SK-N-SH (cell line): Measurements from ENCODE around the gene USP22. TPM values are rescaled to one million over a fixed set of nuclear protein-coding genes. Genes with fewer than 3 reads are reported as not detected.

Source experiments
- CTCF ChIA-PET: fragments of 300-600, 350-600 bp; formaldehyde crosslinking; extraction: SDS; loops from one replicate; lab custom pipeline; 2021; lab: Yijun Ruan, JAX
- POLR2A ChIA-PET: fragments of 350-600 bp; sonication (Branson Sonifier 250); formaldehyde crosslinking; extraction: SDS; loops from one replicate; lab custom pipeline; 2020; ENCODE audit warnings: antibody characterized with exemption, inconsistent platforms; lab: Yijun Ruan, JAX
- DNase-seq: peaks from one replicate; pipeline ENCODE4 v3.0.0; 2012
- H2AFZ ChIP-seq: fragments of 200-600 bp; sonication (generic); 2 replicates; pipeline ENCODE4 v1.8.1; 2016; ENCODE audit warnings: antibody characterized with exemption, mild to moderate bottlenecking, low read depth
- H3F3A ChIP-seq: fragments of 200-600 bp; sonication (generic); replicated peaks from 2 replicates; pipeline ENCODE3; 2016; ENCODE audit warnings: antibody characterized with exemption, mild to moderate bottlenecking; ENCODE audit not compliant: insufficient read depth
- H3K27ac ChIP-seq, 2 experiments: fragments of 200-500 bp in 1 of 2; fragments of 200-600 bp in 1 of 2; sonication (Bioruptor generic) in 1 of 2; sonication (generic), shearing (Covaris generic) in 1 of 2; 2 replicates each; pipeline versions ENCODE4 v1.5.1 to v1.6.1; 2014 to 2016; ENCODE audit warnings: low read depth in 2 of 2, inconsistent platforms in 1 of 2, low read length in 1 of 2, mild to moderate bottlenecking in 1 of 2, mixed read lengths in 1 of 2
- H3K27me3 ChIP-seq: fragments of 200-600 bp; sonication (generic), shearing (Covaris generic); 2 replicates; pipeline ENCODE4 v1.6.1; 2016; ENCODE audit warnings: mixed run types; ENCODE audit not compliant: insufficient read depth
- H3K36me3 ChIP-seq, 2 experiments: fragments of 200-500 bp in 1 of 2; fragments of 200-600 bp in 1 of 2; sonication (Bioruptor generic) in 1 of 2; sonication (generic) in 1 of 2; replicated peaks in 1 of 2; 2 replicates each; pipeline versions ENCODE3 to v1.5.1; 2014 to 2016; ENCODE audit warnings: low read length in 1 of 2, mild to moderate bottlenecking in 1 of 2; ENCODE audit not compliant: insufficient read depth in 2 of 2, control insufficient read depth in 1 of 2
- H3K4me1 ChIP-seq, 2 experiments: fragments of 200-500 bp in 1 of 2; fragments of 200-600 bp in 1 of 2; sonication (Bioruptor generic) in 1 of 2; sonication (generic), shearing (Covaris generic) in 1 of 2; 2 replicates each; pipeline versions ENCODE4 v1.5.1 to v1.6.1; 2014 to 2016; ENCODE audit warnings: low read depth in 1 of 2, low read length in 1 of 2, mixed run types in 1 of 2; ENCODE audit not compliant: insufficient read depth in 2 of 2, control insufficient read depth in 1 of 2
- H3K4me2 ChIP-seq: fragments of 200-600 bp; sonication (generic), shearing (Covaris generic); 2 replicates; pipeline ENCODE4 v1.6.1; 2017; ENCODE audit warnings: mixed run types
- H3K4me3 ChIP-seq, 2 experiments: fragments of 200-500 bp in 1 of 2; fragments of 200-600 bp in 1 of 2; sonication (Bioruptor generic) in 1 of 2; sonication (generic), shearing (Covaris generic) in 1 of 2; 2 replicates each; pipeline versions ENCODE4 v1.5.1 to v1.8.1; 2014 to 2016; ENCODE audit warnings: low read depth in 2 of 2, inconsistent platforms in 1 of 2, low read length in 1 of 2, mild to moderate bottlenecking in 1 of 2, mixed read lengths in 1 of 2, moderate library complexity in 1 of 2
- H3K79me2 ChIP-seq: fragments of 200-600 bp; sonication (generic); 2 replicates; pipeline ENCODE4 v1.8.1; 2017; ENCODE audit warnings: mild to moderate bottlenecking; ENCODE audit not compliant: insufficient read depth
- H3K9ac ChIP-seq: fragments of 200-600 bp; sonication (generic); 2 replicates; pipeline ENCODE4 v1.6.1; 2017; ENCODE audit warnings: mixed run types
- H3K9me2 ChIP-seq: fragments of 200-600 bp; sonication (generic); 2 replicates; pipeline ENCODE4 v1.6.1; 2017; ENCODE audit warnings: mixed run types
- H3K9me3 ChIP-seq: fragments of 200-600 bp; sonication (generic); 2 replicates; pipeline ENCODE4 v1.6.1; 2017; ENCODE audit warnings: mixed run types, mild to moderate bottlenecking, moderate library complexity
- H4K20me1 ChIP-seq: fragments of 200-600 bp; sonication (generic); 2 replicates; pipeline ENCODE4 v1.6.1; 2017; ENCODE audit warnings: mild to moderate bottlenecking, mixed run types; ENCODE audit not compliant: insufficient read depth
- CHD2 ChIP-seq: fragments of 150-350 bp; IDR thresholded peaks from 2 replicates; pipeline ENCODE4 v1.6.1; 2018; ENCODE audit warnings: low read length; ENCODE audit not compliant: partially characterized antibody
- ELF1 ChIP-seq: IDR thresholded peaks from 2 replicates; pipeline ENCODE4 v1.4.0; 2012
- FOSL2 ChIP-seq: IDR thresholded peaks from 2 replicates; pipeline ENCODE4 v1.4.0; 2012; ENCODE audit warnings: low read depth, mild to moderate bottlenecking, moderate library complexity, borderline replicate concordance
- FOXJ3 ChIP-seq: sonication (generic); formaldehyde crosslinking; IDR thresholded peaks from 2 replicates; pipeline ENCODE4 v1.5.1; 2020; ENCODE audit warnings: mild to moderate bottlenecking, missing genetic modification reagents
- FOXM1 ChIP-seq: IDR thresholded peaks from 2 replicates; pipeline ENCODE4 v1.4.0; 2012; ENCODE audit warnings: low read depth, mild to moderate bottlenecking
- GATA2 ChIP-seq: sonication (generic); formaldehyde crosslinking; IDR thresholded peaks from 2 replicates; pipeline ENCODE4 v1.5.0; 2020; ENCODE audit warnings: mild to moderate bottlenecking, missing genetic modification reagents
- JUND ChIP-seq: IDR thresholded peaks from 2 replicates; pipeline ENCODE4 v1.4.0; 2012
- MXI1 ChIP-seq: IDR thresholded peaks from 2 replicates; pipeline ENCODE4 v1.6.1; 2012; ENCODE audit warnings: mild to moderate bottlenecking, low read depth, low read length, improper control_type of control experiment
- NFIC ChIP-seq: IDR thresholded peaks from 2 replicates; pipeline ENCODE4 v1.4.0; 2012; ENCODE audit warnings: borderline replicate concordance
- NRF1 ChIP-seq: IDR thresholded peaks from 2 replicates; pipeline ENCODE4 v1.6.1; 2012; ENCODE audit warnings: low read depth, mild to moderate bottlenecking, low read length
- POLR2AphosphoS5 ChIP-seq: IDR thresholded peaks from 2 replicates; pipeline ENCODE4 v1.6.1; 2012; ENCODE audit warnings: low read depth, low read length
- RCOR1 ChIP-seq: fragments of 150-350 bp; IDR thresholded peaks from 2 replicates; pipeline ENCODE4 v1.6.1; 2017; ENCODE audit warnings: antibody characterized with exemption, low read length
- SIN3A ChIP-seq: IDR thresholded peaks from 2 replicates; pipeline ENCODE4 v1.6.1; 2012; ENCODE audit warnings: low read depth, mild to moderate bottlenecking, low read length, moderate library complexity, borderline replicate concordance
- SMC3 ChIP-seq: IDR thresholded peaks from 2 replicates; pipeline ENCODE4 v1.6.1; 2012; ENCODE audit warnings: low read depth, low read length, improper control_type of control experiment
- TCF12 ChIP-seq: IDR thresholded peaks from 2 replicates; pipeline ENCODE4 v1.4.0; 2012
- USF2 ChIP-seq: fragments of 150-350 bp; IDR thresholded peaks from 2 replicates; pipeline ENCODE4 v1.6.1; 2017; ENCODE audit warnings: antibody characterized with exemption, low read length, low read depth, borderline replicate concordance
- WGBS: methylation state at CpG from one replicate; pipeline ENCODE4 v1.1.6; 2017; ENCODE audit warnings: low lambda C conversion rate; 5-methylcytosine and 5-hydroxymethylcytosine counted together
- polyA plus RNA-seq, 3 experiments: library from polyadenylated mRNA; depleted of rRNA; stranded (reverse); fragments of >200 nt; gene quantifications; 2 replicates each; pipeline ENCODE4 v1.2.3, GENCODE V29; 2012
- TF ChIP-seq, protein P1 (sequence below): IDR thresholded peaks from 2 replicates; pipeline ENCODE4 v1.4.0; 2012; ENCODE audit warnings: low read depth, borderline replicate concordance
- TF ChIP-seq, protein P2 (sequence below): IDR thresholded peaks from 2 replicates; pipeline ENCODE4; 2012
- TF ChIP-seq, protein P3 (sequence below): fragments of 150-350 bp; IDR thresholded peaks from 2 replicates; pipeline ENCODE4 v1.6.1; 2016; ENCODE audit warnings: mild to moderate bottlenecking, low read depth, low read length

Gene USP22
- polyA plus RNA-seq, 1 of the 3 experiments (the other 2 are of a cell fraction) = 142 TPM

GRCh38 chr17:20970329-20970728 lies 72.5 kb downstream of the USP22 start:
- Histone ChIP-seq H3K27ac (no peak overlapping the region), H3K9me2 (no peaks in the 10 kb centered on the region), H3K79me2 (no peaks in the 10 kb centered on the region; the same call in 1 of the 2 replicates), H3K4me2 (no peak overlapping the region), H4K20me1 (no peaks in the 10 kb centered on the region), H3K4me1 (no peaks in the 10 kb centered on the region; a peak in 1 of 4 replicates), H3K36me3 (peaks cover 9 to 29% of the 10 kb centered on the region in 2 experiments), H2AFZ (no peak overlapping the region), H3K9ac (no peak overlapping the region), H3K4me3 (no peak overlapping the region), H3K9me3 (no peaks in the 10 kb centered on the region), H3F3A (no peaks in the 10 kb centered on the region), H3K27me3 (no peaks in the 10 kb centered on the region)
- WGBS = 78% methylated on average over 4 of the region's 4 CpGs
- no peak for DNase-seq
- POLR2A ChIA-PET = no interaction called here
- TF ChIP-seq TCF12 (no peak), MXI1 (no peak), FOXM1 (no peak), CHD2 (no peak), NRF1 (no peak), FOXJ3 (CRISPR knock-in tag) (no peak), JUND (no peak), SMC3 (no peak), RCOR1 (no peak), SIN3A (no peak), POLR2AphosphoS5 (no peak), GATA2 (CRISPR knock-in tag) (no peak), NFIC (no peak), USF2 (no peak), ELF1 (no peak), FOSL2 (no peak)
- TF ChIP-seq, protein P1, sequence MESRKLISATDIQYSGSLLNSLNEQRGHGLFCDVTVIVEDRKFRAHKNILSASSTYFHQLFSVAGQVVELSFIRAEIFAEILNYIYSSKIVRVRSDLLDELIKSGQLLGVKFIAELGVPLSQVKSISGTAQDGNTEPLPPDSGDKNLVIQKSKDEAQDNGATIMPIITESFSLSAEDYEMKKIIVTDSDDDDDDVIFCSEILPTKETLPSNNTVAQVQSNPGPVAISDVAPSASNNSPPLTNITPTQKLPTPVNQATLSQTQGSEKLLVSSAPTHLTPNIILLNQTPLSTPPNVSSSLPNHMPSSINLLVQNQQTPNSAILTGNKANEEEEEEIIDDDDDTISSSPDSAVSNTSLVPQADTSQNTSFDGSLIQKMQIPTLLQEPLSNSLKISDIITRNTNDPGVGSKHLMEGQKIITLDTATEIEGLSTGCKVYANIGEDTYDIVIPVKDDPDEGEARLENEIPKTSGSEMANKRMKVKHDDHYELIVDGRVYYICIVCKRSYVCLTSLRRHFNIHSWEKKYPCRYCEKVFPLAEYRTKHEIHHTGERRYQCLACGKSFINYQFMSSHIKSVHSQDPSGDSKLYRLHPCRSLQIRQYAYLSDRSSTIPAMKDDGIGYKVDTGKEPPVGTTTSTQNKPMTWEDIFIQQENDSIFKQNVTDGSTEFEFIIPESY = no peak
- TF ChIP-seq, protein P2, sequence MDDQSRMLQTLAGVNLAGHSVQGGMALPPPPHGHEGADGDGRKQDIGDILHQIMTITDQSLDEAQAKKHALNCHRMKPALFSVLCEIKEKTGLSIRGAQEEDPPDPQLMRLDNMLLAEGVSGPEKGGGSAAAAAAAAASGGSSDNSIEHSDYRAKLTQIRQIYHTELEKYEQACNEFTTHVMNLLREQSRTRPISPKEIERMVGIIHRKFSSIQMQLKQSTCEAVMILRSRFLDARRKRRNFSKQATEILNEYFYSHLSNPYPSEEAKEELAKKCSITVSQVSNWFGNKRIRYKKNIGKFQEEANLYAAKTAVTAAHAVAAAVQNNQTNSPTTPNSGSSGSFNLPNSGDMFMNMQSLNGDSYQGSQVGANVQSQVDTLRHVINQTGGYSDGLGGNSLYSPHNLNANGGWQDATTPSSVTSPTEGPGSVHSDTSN = no peak
- TF ChIP-seq, protein P3, sequence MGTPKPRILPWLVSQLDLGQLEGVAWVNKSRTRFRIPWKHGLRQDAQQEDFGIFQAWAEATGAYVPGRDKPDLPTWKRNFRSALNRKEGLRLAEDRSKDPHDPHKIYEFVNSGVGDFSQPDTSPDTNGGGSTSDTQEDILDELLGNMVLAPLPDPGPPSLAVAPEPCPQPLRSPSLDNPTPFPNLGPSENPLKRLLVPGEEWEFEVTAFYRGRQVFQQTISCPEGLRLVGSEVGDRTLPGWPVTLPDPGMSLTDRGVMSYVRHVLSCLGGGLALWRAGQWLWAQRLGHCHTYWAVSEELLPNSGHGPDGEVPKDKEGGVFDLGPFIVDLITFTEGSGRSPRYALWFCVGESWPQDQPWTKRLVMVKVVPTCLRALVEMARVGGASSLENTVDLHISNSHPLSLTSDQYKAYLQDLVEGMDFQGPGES = no peak
- CTCF ChIA-PET = no interaction called here
